GM12875 (cell line): ENCODE measurements around the gene ATP2A3.

ENCODE experiments used
- H3K4me3 ChIP-seq: one replicate; pipeline ENCODE4 v1.5.1; 2011; ENCODE audit warnings: low read depth, low read length, control low read depth
- CTCF ChIP-seq: IDR thresholded peaks from 2 replicates; pipeline ENCODE4 v1.5.1; 2011; ENCODE audit warnings: low read depth, mild to moderate bottlenecking, control low read depth, inconsistent platforms, low read length, moderate library complexity, borderline replicate concordance; ENCODE audit not compliant: insufficient read depth

Gene ATP2A3

GRCh38 chr17:3921006-3921405, 43.2 kb downstream of the ATP2A3 start:
- no peak for TF ChIP-seq CTCF
- no peak overlapping the region for H3K4me3 ChIP-seq

GRCh38 chr17:3919123-3919624, 45.1 kb downstream of the ATP2A3 start:
- TF ChIP-seq CTCF = no peak
- H3K4me3 ChIP-seq = no peak overlapping the region

GRCh38 chr17:3918372-3919122, 45.7 kb downstream of the ATP2A3 start:
- no peak overlapping the region for H3K4me3 ChIP-seq
- TF ChIP-seq CTCF = no peak

- TF ChIP-seq CTCF = no peak
- no peak overlapping the region for H3K4me3 ChIP-seq
These were observed 46.8 kb downstream of the ATP2A3 start for GRCh38 chr17:3917391-3917931.

GRCh38 chr17:3916825-3917224, 47.4 kb downstream of the ATP2A3 start:
- no peak overlapping the region for H3K4me3 ChIP-seq
- no peak for TF ChIP-seq CTCF

- H3K4me3 ChIP-seq = peak within 1 kb of the TSS; percentile 46
- TF ChIP-seq CTCF = no peak
These were observed 48.1 kb downstream of the ATP2A3 start, which contains the start of gene P2RX1 for GRCh38 chr17:3915995-3916696. Gene P2RX1, minus strand, starts transcription at chr17:3916465. Its CDS starts 240 bp downstream, at chr17:3916225.
